CD4-positive, alpha-beta T cell treated with Interleukin-17A for 1 hour (primary cell): ENCODE data around the gene BBOF1.

Experiments used
- DNase-seq: peaks from one replicate; pipeline ENCODE4 v3.0.0-alpha.2; 2020

Gene BBOF1

GRCh38 chr14:74035556-74035955 is 16.4 kb downstream of the BBOF1 start:
- no peak for DNase-seq

- peak; percentile 75 for DNase-seq
Observed at GRCh38 chr14:74038020-74038859, 19.1 kb downstream of the BBOF1 start.

- no peak for DNase-seq
Observed at GRCh38 chr14:74042296-74042695, 23.1 kb downstream of the BBOF1 start.

GRCh38 chr14:74045522-74045921 is 26.4 kb downstream of the BBOF1 start:
- no peak for DNase-seq

GRCh38 chr14:74048281-74048680 is 29.1 kb downstream of the BBOF1 start:
- DNase-seq, result no peak

- DNase-seq, result no peak
Observed at GRCh38 chr14:74049876-74050495, 30.8 kb downstream of the BBOF1 start.

GRCh38 chr14:74062809-74063150 is 43.6 kb downstream of the BBOF1 start:
- DNase-seq, result no peak

GRCh38 chr14:74064426-74064825 is 45.3 kb downstream of the BBOF1 start:
- DNase-seq, result no peak

- DNase-seq, result no peak
Observed at GRCh38 chr14:74064883-74065282, 45.7 kb downstream of the BBOF1 start.

GRCh38 chr14:74065746-74066575 is 46.8 kb downstream of the BBOF1 start:
- DNase-seq, result no peak

- no peak for DNase-seq
Observed at GRCh38 chr14:74077401-74077800, 58.3 kb downstream of the BBOF1 start.

GRCh38 chr14:74080820-74081460 is 61.8 kb downstream of the BBOF1 start:
- no peak for DNase-seq

GRCh38 chr14:74081491-74081890 is 62.3 kb downstream of the BBOF1 start:
- no peak for DNase-seq

- DNase-seq, result no peak
Observed at GRCh38 chr14:74083161-74083560, 64.0 kb downstream of the BBOF1 start.

GRCh38 chr14:74083784-74084276 is 64.7 kb downstream of the BBOF1 start:
- DNase-seq, result no peak

GRCh38 chr14:74084277-74085046 is 65.3 kb downstream of the BBOF1 start, which contains the start of the genes ALDH6A1 and LIN52:
Gene ALDH6A1 (minus strand): TSS chr14:74084453. CDS start chr14:74084394, 59 bp downstream.
Gene LIN52 (plus strand): TSS chr14:74084956. CDS start chr14:74084975, 19 bp downstream.
- DNase-seq, result peak; percentile 100

GRCh38 chr14:74085047-74085637 is 66.0 kb downstream of the BBOF1 start:
- DNase-seq, result no peak

GRCh38 chr14:74085828-74086227 is 66.7 kb downstream of the BBOF1 start:
- DNase-seq, result no peak

- no peak for DNase-seq
Observed at GRCh38 chr14:74089251-74090020, 70.3 kb downstream of the BBOF1 start.

GRCh38 chr14:74105381-74105780 is 86.2 kb downstream of the BBOF1 start:
- DNase-seq, result no peak

- no peak for DNase-seq
Observed at GRCh38 chr14:74109369-74109768, 90.2 kb downstream of the BBOF1 start.
